Dendritic cell treated with granulocyte-macrophage colony-stimulating factor and Interleukin-4, amounts not matched to agents 40 ng/mL and 50 ng/mL, for 4 days (primary cell): ENCODE results near the gene F2RL1.
"Not testable (repeated sequence)": the region's sequence is repeated elsewhere in the genome, so short reads cannot be mapped to it uniquely, and the experiment has no call there.

ENCODE experiments used
- H3K27ac Mint-ChIP-seq: one replicate; pipeline ENCODE4 v1.8.0; 2022; ENCODE audit warnings: mild to moderate bottlenecking, mixed read lengths
- H3K27me3 Mint-ChIP-seq: one replicate; pipeline ENCODE4 v1.8.0; 2022; ENCODE audit warnings: mild to moderate bottlenecking, mixed read lengths
- H3K36me3 Mint-ChIP-seq: one replicate; pipeline ENCODE4 v1.8.0; 2022; ENCODE audit warnings: low read depth, mixed read lengths
- H3K4me1 Mint-ChIP-seq: one replicate; pipeline ENCODE4 v1.8.0; 2022; ENCODE audit warnings: low read depth, mixed read lengths
- H3K4me3 Mint-ChIP-seq: one replicate; pipeline ENCODE4 v1.8.0; 2022; ENCODE audit warnings: mild to moderate bottlenecking, moderate library complexity, mixed read lengths
- H3K9me3 Mint-ChIP-seq: one replicate; pipeline ENCODE4 v1.8.0; 2022; ENCODE audit warnings: mixed read lengths
- intact Hi-C: fragments of 100-400 bp; cut with micrococcal nuclease; formaldehyde crosslinking; loops from one replicate; pipeline ENCODE4 v1.15.0; 2022

The F2RL1 gene

GRCh38 chr5:76791461-76791860, 27.4 kb upstream of the F2RL1 start:
- intact Hi-C loops: no loop called here
- H3K27ac Mint-ChIP-seq: peak overlapping the region; percentile 6

GRCh38 chr5:76794871-76795270, 24.0 kb upstream of the F2RL1 start:
- H3K4me1 Mint-ChIP-seq: peaks cover 22% of the 10 kb centered on the region
- H3K9me3 Mint-ChIP-seq: no peaks in the 10 kb centered on the region
- H3K4me3 Mint-ChIP-seq: no peak overlapping the region
- H3K27me3 Mint-ChIP-seq: no peaks in the 10 kb centered on the region
- no peak overlapping the region for H3K27ac Mint-ChIP-seq
- intact Hi-C loops: no loop called here
- H3K36me3 Mint-ChIP-seq: no peaks in the 10 kb centered on the region

More at GRCh38 chr5:76791461-76791860, 27.4 kb upstream of the F2RL1 start:
- Mint-ChIP-seq H3K36me3 (no peaks in the 10 kb centered on the region), H3K4me3 (no peak overlapping the region), H3K4me1 (peaks cover 25% of the 10 kb centered on the region), H3K9me3 (no peaks in the 10 kb centered on the region), H3K27me3 (no peaks in the 10 kb centered on the region)

GRCh38 chr5:76799588-76799987, 19.2 kb upstream of the F2RL1 start:
- Mint-ChIP-seq H3K27ac (no peak overlapping the region), H3K27me3 (no peaks in the 10 kb centered on the region), H3K4me3 (no peak overlapping the region), H3K9me3 (no peaks in the 10 kb centered on the region), H3K4me1 (peaks cover 14% of the 10 kb centered on the region), H3K36me3 (no peaks in the 10 kb centered on the region)
- intact Hi-C loops: no loop called here

- Mint-ChIP-seq H3K27ac (no peak overlapping the region), H3K4me1 (peaks cover 9% of the 10 kb centered on the region), H3K4me3 (no peak overlapping the region), H3K36me3 (no peaks in the 10 kb centered on the region), H3K9me3 (no peaks in the 10 kb centered on the region), H3K27me3 (no peaks in the 10 kb centered on the region)
- intact Hi-C loops: no loop called here
Observed at GRCh38 chr5:76800579-76800978, 18.3 kb upstream of the F2RL1 start.

GRCh38 chr5:76801159-76801802, 17.5 kb upstream of the F2RL1 start:
- peaks cover 9% of the 10 kb centered on the region for H3K4me1 Mint-ChIP-seq
- H3K9me3 Mint-ChIP-seq: no peaks in the 10 kb centered on the region
- intact Hi-C loops: no loop called here
- H3K27me3 Mint-ChIP-seq: no peaks in the 10 kb centered on the region
- no peak overlapping the region for H3K27ac Mint-ChIP-seq
- H3K36me3 Mint-ChIP-seq: no peaks in the 10 kb centered on the region
- no peak overlapping the region for H3K4me3 Mint-ChIP-seq

GRCh38 chr5:76801803-76802195, 17.0 kb upstream of the F2RL1 start:
- intact Hi-C loops: no loop called here
- no peaks in the 10 kb centered on the region for H3K9me3 Mint-ChIP-seq
- no peaks in the 10 kb centered on the region for H3K27me3 Mint-ChIP-seq
- H3K4me1 Mint-ChIP-seq: peaks cover 9% of the 10 kb centered on the region
- no peak overlapping the region for H3K4me3 Mint-ChIP-seq
- no peaks in the 10 kb centered on the region for H3K36me3 Mint-ChIP-seq
- H3K27ac Mint-ChIP-seq: no peak overlapping the region

GRCh38 chr5:76804266-76804665, 14.6 kb upstream of the F2RL1 start:
- H3K36me3 Mint-ChIP-seq: no peaks in the 10 kb centered on the region
- H3K27ac Mint-ChIP-seq: no peak overlapping the region
- no peak overlapping the region for H3K4me3 Mint-ChIP-seq
- intact Hi-C loops: no loop called here
- H3K27me3 Mint-ChIP-seq: no peaks in the 10 kb centered on the region
- no peaks in the 10 kb centered on the region for H3K9me3 Mint-ChIP-seq
- H3K4me1 Mint-ChIP-seq: peaks cover 9% of the 10 kb centered on the region

- peaks cover 7% of the 10 kb centered on the region for H3K4me1 Mint-ChIP-seq
- intact Hi-C loops: no loop called here
- H3K9me3 Mint-ChIP-seq: no peaks in the 10 kb centered on the region
- H3K27ac Mint-ChIP-seq: no peak overlapping the region
- H3K4me3 Mint-ChIP-seq: no peak overlapping the region
- no peaks in the 10 kb centered on the region for H3K27me3 Mint-ChIP-seq
- H3K36me3 Mint-ChIP-seq: no peaks in the 10 kb centered on the region
Observed at GRCh38 chr5:76805821-76806505, 12.9 kb upstream of the F2RL1 start.

GRCh38 chr5:76807296-76807695, 11.5 kb upstream of the F2RL1 start:
- Mint-ChIP-seq H3K36me3 (no peaks in the 10 kb centered on the region), H3K27me3 (no peaks in the 10 kb centered on the region), H3K27ac (no peak overlapping the region), H3K4me3 (no peak overlapping the region), H3K4me1 (no peaks in the 10 kb centered on the region), H3K9me3 (no peaks in the 10 kb centered on the region)
- intact Hi-C loops: no loop called here

GRCh38 chr5:76808141-76808691, 10.6 kb upstream of the F2RL1 start:
- Mint-ChIP-seq H3K4me1 (no peaks in the 10 kb centered on the region), H3K9me3 (no peaks in the 10 kb centered on the region), H3K36me3 (no peaks in the 10 kb centered on the region), H3K4me3 (no peak overlapping the region), H3K27me3 (no peaks in the 10 kb centered on the region), H3K27ac (no peak overlapping the region)
- intact Hi-C loops: no loop called here

GRCh38 chr5:76809141-76809540, 9.7 kb upstream of the F2RL1 start:
- Mint-ChIP-seq H3K9me3 (no peaks in the 10 kb centered on the region), H3K27ac (no peak overlapping the region), H3K4me1 (no peaks in the 10 kb centered on the region), H3K4me3 (no peak overlapping the region), H3K27me3 (no peaks in the 10 kb centered on the region), H3K36me3 (no peaks in the 10 kb centered on the region)
- intact Hi-C loops: no loop called here

GRCh38 chr5:76810236-76810635, 8.6 kb upstream of the F2RL1 start:
- Mint-ChIP-seq H3K4me1 (no peaks in the 10 kb centered on the region), H3K36me3 (no peaks in the 10 kb centered on the region), H3K9me3 (no peaks in the 10 kb centered on the region), H3K27me3 (no peaks in the 10 kb centered on the region), H3K4me3 (no peak overlapping the region), H3K27ac (no peak overlapping the region)
- intact Hi-C loops: no loop called here

- H3K4me3 Mint-ChIP-seq: no peak overlapping the region
- H3K9me3 Mint-ChIP-seq: no peaks in the 10 kb centered on the region
- H3K27ac Mint-ChIP-seq: no peak overlapping the region
- intact Hi-C loops: no loop called here
- H3K36me3 Mint-ChIP-seq: no peaks in the 10 kb centered on the region
- no peaks in the 10 kb centered on the region for H3K4me1 Mint-ChIP-seq
- H3K27me3 Mint-ChIP-seq: peaks cover 3% of the 10 kb centered on the region
Observed at GRCh38 chr5:76811214-76811613, 7.6 kb upstream of the F2RL1 start.

GRCh38 chr5:76812209-76812608, 6.6 kb upstream of the F2RL1 start:
- H3K9me3 Mint-ChIP-seq, H3K4me3 Mint-ChIP-seq, H3K36me3 Mint-ChIP-seq, intact Hi-C loops, H3K27ac Mint-ChIP-seq, H3K27me3 Mint-ChIP-seq, H3K4me1 Mint-ChIP-seq: not testable (repeated sequence)
